ENCODE data around the gene BARHL2.

The BARHL2 gene

DNA sequence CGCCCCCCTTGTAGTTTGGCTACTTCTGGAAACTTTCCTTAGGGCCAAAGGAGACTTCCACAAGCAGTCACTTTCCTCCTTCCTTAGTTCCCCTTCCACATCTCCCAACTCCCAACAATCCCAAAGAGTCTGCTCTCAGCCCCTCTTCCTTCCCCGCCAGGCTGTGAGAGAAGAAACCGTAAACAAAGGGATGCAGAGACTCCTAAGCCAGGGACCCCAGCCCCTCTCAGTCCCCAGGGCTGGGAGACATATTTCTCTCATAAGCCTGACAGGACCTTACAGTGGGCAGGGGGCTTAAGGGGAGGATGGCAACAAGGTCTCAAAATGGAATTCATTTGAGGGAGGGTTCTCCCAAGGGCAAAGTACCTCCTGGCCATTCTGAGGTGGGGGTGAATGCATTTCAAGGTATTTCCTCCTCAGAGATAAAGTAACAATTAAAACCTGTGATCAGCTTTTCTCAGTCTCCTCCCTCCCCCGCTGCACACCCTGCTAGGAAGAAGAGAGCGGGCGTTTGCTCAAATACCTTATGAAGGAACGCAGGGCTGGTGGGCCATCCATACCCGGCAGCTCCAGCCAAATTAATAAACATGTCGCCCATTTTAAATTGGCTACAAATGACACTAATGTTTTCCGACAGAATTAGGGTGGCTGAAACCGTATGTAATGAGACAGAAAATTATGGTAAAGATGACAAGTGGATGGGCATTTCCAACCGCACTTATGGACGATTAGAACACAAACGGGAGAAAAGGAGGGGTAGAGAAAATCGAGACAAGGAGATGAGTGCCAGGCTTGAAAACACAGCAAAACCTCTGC lies 4.0 kb downstream of the BARHL2 start:
- TF ChIP-seq, protein P1, sequence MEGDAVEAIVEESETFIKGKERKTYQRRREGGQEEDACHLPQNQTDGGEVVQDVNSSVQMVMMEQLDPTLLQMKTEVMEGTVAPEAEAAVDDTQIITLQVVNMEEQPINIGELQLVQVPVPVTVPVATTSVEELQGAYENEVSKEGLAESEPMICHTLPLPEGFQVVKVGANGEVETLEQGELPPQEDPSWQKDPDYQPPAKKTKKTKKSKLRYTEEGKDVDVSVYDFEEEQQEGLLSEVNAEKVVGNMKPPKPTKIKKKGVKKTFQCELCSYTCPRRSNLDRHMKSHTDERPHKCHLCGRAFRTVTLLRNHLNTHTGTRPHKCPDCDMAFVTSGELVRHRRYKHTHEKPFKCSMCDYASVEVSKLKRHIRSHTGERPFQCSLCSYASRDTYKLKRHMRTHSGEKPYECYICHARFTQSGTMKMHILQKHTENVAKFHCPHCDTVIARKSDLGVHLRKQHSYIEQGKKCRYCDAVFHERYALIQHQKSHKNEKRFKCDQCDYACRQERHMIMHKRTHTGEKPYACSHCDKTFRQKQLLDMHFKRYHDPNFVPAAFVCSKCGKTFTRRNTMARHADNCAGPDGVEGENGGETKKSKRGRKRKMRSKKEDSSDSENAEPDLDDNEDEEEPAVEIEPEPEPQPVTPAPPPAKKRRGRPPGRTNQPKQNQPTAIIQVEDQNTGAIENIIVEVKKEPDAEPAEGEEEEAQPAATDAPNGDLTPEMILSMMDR (conservative IDR thresholded peaks at IDR 0.05): no peak
- H3K27ac ChIP-seq: no peak overlapping the region

DNA sequence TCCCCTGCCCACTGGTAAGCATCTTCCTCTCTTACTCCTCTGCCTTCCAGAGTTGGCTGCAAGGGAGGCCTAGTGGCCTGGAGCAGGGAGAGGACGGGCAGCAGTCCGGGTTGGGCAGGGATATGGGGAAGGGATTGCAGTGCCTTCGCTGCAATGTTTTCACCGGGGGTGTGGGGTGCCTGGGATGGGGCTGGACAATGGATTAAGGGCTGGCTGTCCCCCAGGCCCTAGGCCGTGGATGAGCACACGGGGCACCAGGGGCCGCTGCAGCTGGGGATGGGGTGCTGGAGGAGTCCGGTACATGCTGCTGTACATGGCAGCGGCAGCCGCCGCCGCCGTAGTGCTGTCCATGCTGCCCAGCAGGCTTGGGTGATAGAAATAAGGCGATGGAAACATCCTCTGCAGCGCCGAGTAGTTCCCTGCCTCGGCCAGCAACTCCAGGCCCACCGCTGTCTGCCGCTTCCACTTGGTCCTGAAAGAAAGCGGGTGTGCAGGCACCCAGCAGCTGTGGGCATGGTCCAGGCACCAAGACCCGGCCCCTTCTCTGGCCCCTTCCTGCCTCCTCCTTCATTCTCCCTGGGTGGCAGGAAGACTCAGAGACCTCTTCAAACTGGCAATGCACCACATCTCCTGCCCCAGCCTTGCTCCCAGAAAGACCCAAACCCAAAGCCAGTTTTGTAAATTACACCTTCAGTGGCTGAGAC lies 4.8 kb downstream of the BARHL2 start:
- TF ChIP-seq, protein P1 (conservative IDR thresholded peaks at IDR 0.05): no peak
- no peak overlapping the region for H3K27ac ChIP-seq

DNA sequence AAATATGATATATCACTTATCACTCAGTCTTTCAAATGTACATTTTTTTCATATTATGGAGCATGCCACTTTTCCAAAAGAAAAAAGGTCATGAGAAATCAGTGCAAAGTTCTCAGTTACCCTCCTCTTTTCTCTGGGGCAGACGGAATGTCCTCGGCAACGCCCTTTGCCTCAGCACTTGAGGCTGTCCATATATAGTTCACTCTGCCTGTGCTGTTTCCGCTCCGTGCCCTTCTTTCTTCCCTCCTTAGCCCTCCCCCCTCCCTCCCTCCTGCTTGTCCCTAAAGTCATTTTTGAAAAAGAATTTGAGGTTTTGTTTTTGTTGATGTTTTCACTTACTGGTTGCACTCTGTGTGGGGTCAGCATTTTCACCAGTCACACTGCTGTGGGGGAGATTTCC lies 5.4 kb downstream of the BARHL2 start:
- TF ChIP-seq, protein P1 (conservative IDR thresholded peaks at IDR 0.05): no peak
- H3K27ac ChIP-seq: no peak overlapping the region

DNA sequence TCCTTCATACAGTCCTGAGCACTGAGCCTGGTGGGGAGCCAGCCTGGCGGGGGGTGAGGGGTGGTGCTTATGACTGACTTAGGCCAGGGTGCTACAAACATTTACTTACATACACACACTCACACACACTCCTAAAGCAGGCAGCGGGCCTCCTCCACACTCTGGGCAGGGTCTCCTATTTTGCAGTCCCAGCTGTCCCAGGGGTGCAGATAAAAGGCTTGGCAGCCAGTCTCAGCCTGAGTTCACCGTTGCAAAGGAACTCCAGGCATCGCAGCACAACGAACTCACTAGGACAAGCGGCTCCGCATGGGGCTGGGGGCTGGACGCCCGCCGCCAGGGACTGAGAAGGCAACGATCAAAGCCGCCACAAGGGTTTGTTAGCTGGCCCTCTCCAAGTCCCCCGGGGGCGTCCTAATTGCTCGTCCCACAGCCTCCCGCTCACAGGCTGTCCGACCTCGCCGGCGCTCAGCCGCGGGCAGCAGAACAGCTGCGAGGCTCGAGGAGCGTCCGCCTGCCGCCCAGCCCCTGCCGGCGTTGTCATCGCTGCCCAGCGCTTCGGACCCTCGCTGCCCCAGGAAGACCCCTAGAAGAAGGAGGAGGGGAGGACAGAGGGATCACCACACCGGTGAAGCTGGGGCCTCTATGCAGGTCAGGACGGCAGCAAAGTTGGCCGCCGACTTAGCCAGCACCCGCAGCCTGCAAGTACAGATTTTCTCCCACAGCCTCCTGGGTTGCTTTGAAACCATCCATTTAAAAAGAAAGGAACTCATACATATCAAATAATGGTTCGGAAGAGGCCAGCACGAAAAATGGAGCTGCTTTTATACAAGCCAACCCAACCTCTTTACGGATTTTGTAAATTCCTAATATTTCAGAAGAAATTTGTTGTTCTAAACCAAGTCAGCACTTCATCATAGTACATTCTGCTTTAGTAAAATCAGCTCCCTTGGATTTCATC lies 6.2 kb downstream of the BARHL2 start:
- H3K27ac ChIP-seq: no peak overlapping the region
- TF ChIP-seq, protein P1 (conservative IDR thresholded peaks at IDR 0.05): no peak

DNA sequence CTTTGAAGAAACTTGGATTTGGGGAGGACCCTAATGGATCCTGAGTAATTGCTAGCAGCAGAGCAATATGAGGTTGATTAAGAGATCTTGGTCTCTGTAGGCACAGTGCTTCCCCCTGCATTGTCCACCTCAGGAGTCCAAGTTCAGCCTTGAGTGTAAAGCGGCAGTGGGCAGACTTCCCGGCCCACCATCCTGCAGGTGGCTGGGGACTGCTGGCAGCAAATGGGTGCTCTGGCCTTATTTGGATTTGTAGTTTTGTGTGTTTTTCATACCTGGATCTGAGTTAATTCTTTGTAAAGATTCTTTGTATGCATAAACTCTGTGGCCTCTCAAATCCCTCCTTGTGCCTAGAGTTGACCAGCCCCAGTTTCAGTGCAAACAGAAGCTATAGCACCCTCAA lies 7.6 kb downstream of the BARHL2 start:
- H3K27ac ChIP-seq: no peak overlapping the region
- TF ChIP-seq, protein P1 (conservative IDR thresholded peaks at IDR 0.05): no peak

DNA sequence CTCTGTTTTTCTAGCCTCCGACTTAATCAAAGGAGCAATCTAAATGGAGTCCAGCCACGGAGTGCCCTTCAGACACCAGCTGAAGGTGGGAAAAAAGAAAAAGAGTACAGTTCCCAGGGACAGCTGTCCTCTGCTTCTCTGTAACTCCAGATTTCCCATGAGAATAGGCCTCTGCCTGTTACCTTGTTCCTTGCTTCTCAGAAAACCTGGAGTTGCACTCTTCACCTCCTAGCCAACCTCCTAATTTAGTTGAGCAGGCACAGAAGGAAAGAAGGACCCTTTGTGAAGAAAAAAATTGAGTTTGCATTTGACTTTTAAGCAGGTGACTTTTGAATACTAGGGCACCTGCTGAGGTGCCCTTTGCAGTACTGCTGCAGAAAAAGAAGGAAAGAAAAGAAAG lies 8.3 kb downstream of the BARHL2 start:
- TF ChIP-seq, protein P1 (conservative IDR thresholded peaks at IDR 0.05): no peak
- H3K27ac ChIP-seq: no peak overlapping the region
